Measurements from ENCODE around the gene MANSC1.

DNA sequence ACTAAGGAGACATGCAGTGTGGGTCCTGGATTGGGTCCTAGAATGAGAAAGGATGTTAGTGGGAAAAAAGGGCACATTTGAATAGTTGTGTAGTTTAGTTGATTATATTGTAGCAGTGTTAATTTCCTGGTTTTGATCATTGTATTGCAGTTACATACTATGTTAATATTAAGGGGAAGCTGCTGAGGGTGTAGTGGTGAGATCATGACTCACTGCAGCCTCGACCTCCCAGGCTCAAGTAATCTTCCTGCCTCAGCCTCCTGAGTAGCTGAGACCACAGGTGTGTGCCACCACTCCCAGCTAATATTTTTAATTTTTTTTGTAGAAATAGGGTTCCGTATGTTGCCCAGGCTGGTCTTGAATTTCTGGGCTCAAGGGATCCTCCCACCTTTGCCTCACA, 28.6 kb upstream of the MANSC1 start:
- TF ChIP-seq, protein P1, sequence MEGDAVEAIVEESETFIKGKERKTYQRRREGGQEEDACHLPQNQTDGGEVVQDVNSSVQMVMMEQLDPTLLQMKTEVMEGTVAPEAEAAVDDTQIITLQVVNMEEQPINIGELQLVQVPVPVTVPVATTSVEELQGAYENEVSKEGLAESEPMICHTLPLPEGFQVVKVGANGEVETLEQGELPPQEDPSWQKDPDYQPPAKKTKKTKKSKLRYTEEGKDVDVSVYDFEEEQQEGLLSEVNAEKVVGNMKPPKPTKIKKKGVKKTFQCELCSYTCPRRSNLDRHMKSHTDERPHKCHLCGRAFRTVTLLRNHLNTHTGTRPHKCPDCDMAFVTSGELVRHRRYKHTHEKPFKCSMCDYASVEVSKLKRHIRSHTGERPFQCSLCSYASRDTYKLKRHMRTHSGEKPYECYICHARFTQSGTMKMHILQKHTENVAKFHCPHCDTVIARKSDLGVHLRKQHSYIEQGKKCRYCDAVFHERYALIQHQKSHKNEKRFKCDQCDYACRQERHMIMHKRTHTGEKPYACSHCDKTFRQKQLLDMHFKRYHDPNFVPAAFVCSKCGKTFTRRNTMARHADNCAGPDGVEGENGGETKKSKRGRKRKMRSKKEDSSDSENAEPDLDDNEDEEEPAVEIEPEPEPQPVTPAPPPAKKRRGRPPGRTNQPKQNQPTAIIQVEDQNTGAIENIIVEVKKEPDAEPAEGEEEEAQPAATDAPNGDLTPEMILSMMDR (IDR thresholded peaks at IDR 0.05; ENCODE audit: low read depth, low read length, poor library complexity, severe bottlenecking): no peak
- TF ChIP-seq EZH2phosphoT487 (IDR thresholded peaks at IDR 0.05; ENCODE audit: borderline replicate concordance, low read length): no peak

Data from DOHH2 (cell line).